Endothelial cell of umbilical vein (primary cell): ENCODE measurements around the gene EREG. TPM values are rescaled to one million over a fixed set of nuclear protein-coding genes. Genes with fewer than 3 reads are reported as not detected.

Source experiments
- BruUV-seq: library from RNA; stranded (reverse); fragments of 400-500 nt; replicated peaks from 2 replicates; lab custom pipeline; 2021; lab: Mats Ljungman, UMichigan
- CTCF ChIA-PET: fragments of 300-600, 350-600 bp; sonication (Branson Sonifier 250); formaldehyde crosslinking; loops from one replicate; lab custom pipeline; 2021; ENCODE audit warnings: antibody characterized with exemption, inconsistent platforms; lab: Charles Lee
- POLR2A ChIA-PET: fragments of 300-600, 350-600 bp; sonication (Branson Sonifier 250); formaldehyde crosslinking; loops from one replicate; lab custom pipeline; 2021; ENCODE audit warnings: antibody characterized with exemption, inconsistent platforms; lab: Charles Lee
- DNase-seq: peaks from one replicate; pipeline ENCODE4 v3.0.0-alpha.2; 2011; ENCODE audit warnings: low read depth, low spot score
- FAIRE-seq: peaks from 2 replicates; lab custom pipeline; 2011; peaks lifted over from hg19 to GRCh38; lab: Jason Lieb, UNC
- H2AFZ ChIP-seq: 2 replicates; pipeline ENCODE4 v1.6.0; 2012; ENCODE audit warnings: low read depth, low read length, control low read depth, inconsistent platforms
- H3K27ac ChIP-seq: 2 replicates; pipeline ENCODE4 v1.5.1; 2011; ENCODE audit warnings: low read depth, mild to moderate bottlenecking, control low read depth, low read length, moderate library complexity; ENCODE audit not compliant: insufficient read depth
- H3K27me3 ChIP-seq, 2 experiments: 2 replicates each; pipeline versions ENCODE4 v1.6.0 to v1.6.1; 2011; ENCODE audit warnings: low read length in 2 of 2, mixed read lengths in 1 of 2; ENCODE audit not compliant: control insufficient read depth in 2 of 2, insufficient read depth in 2 of 2
- H3K36me3 ChIP-seq, 2 experiments: 2 replicates in 1 of 2; 3 replicates in 1 of 2; pipeline ENCODE4 v1.5.1; 2011; ENCODE audit warnings: low read length in 2 of 2, mild to moderate bottlenecking in 1 of 2, moderate library complexity in 1 of 2; ENCODE audit not compliant: control insufficient read depth in 2 of 2, insufficient read depth in 2 of 2; ENCODE audit errors: extremely low read depth in 1 of 2
- H3K4me1 ChIP-seq: 3 replicates; pipeline ENCODE4 v1.5.1; 2011; ENCODE audit warnings: mild to moderate bottlenecking, low read length; ENCODE audit not compliant: control insufficient read depth, insufficient read depth; ENCODE audit errors: extremely low read depth
- H3K4me2 ChIP-seq: 2 replicates; pipeline ENCODE4 v1.6.1; 2011; ENCODE audit warnings: low read length, control low read depth, mixed read lengths; ENCODE audit not compliant: insufficient read depth
- H3K4me3 ChIP-seq, 3 experiments: fragments of 200-600 bp in 1 of 3; sonication (generic), shearing (Covaris generic) in 1 of 3; replicated peaks in 1 of 3; 2 replicates each; pipeline ENCODE4 v1.5.1; 2011 to 2016; ENCODE audit warnings: control low read depth in 3 of 3, low read length in 3 of 3, mild to moderate bottlenecking in 2 of 3, inconsistent platforms in 1 of 3, low read depth in 1 of 3, moderate library complexity in 1 of 3; ENCODE audit not compliant: insufficient read depth in 1 of 3
- H3K79me2 ChIP-seq: 2 replicates; pipeline ENCODE4 v1.6.0; 2012; ENCODE audit warnings: low read length, inconsistent platforms; ENCODE audit not compliant: control insufficient read depth, insufficient read depth
- H3K9ac ChIP-seq: replicated peaks from 2 replicates; pipeline ENCODE3; 2011; ENCODE audit warnings: low read length, control low read depth; ENCODE audit not compliant: insufficient read depth; ENCODE audit errors: extremely low read depth
- H3K9me1 ChIP-seq: replicated peaks from 3 replicates; pipeline ENCODE4 v1.6.0; 2011; ENCODE audit warnings: mild to moderate bottlenecking, low read length; ENCODE audit not compliant: control insufficient read depth, insufficient read depth; ENCODE audit errors: extremely low read depth
- H3K9me3 ChIP-seq: replicated peaks from 2 replicates; pipeline ENCODE4 v1.5.1; 2012; ENCODE audit warnings: low read length, inconsistent platforms; ENCODE audit not compliant: control insufficient read depth, insufficient read depth
- H4K20me1 ChIP-seq: replicated peaks from 2 replicates; pipeline ENCODE3; 2011; ENCODE audit warnings: mild to moderate bottlenecking, low read length; ENCODE audit not compliant: control insufficient read depth, insufficient read depth; ENCODE audit errors: extremely low read depth
- EZH2 ChIP-seq: IDR thresholded peaks from 2 replicates; pipeline ENCODE4 v1.6.1; 2012; ENCODE audit warnings: borderline replicate concordance, low read depth, mild to moderate bottlenecking, moderate library complexity, low read length, inconsistent platforms; ENCODE audit not compliant: severe bottlenecking
- FOS ChIP-seq: IDR thresholded peaks from 2 replicates; pipeline ENCODE4 v1.6.1; 2011; ENCODE audit warnings: mild to moderate bottlenecking, low read length, moderate library complexity, borderline replicate concordance; ENCODE audit not compliant: insufficient read depth
- GATA2 ChIP-seq: IDR thresholded peaks from 2 replicates; pipeline ENCODE4 v1.7.0; 2011; ENCODE audit warnings: low read depth, mild to moderate bottlenecking, moderate library complexity, mixed read lengths, low read length; ENCODE audit not compliant: insufficient read length, insufficient read depth
- JUN ChIP-seq: IDR thresholded peaks from 2 replicates; pipeline ENCODE4 v1.6.1; 2011; ENCODE audit warnings: borderline replicate concordance, low read depth; ENCODE audit not compliant: insufficient read length, insufficient read depth
- MYC ChIP-seq: IDR thresholded peaks from one replicate; pipeline ENCODE4 v1.6.1; 2011; ENCODE audit warnings: mild to moderate bottlenecking, low read depth, low read length
- POLR2A ChIP-seq: IDR thresholded peaks from 2 replicates; pipeline ENCODE4 v1.6.1; 2012; ENCODE audit warnings: low read depth, mild to moderate bottlenecking, control low read depth, low read length
- POLR2AphosphoS5 ChIP-seq: IDR thresholded peaks from 2 replicates; pipeline ENCODE4 v1.6.1; 2012; ENCODE audit warnings: low read depth, mild to moderate bottlenecking, control low read depth, low read length, moderate library complexity; ENCODE audit not compliant: insufficient read depth
- dilution Hi-C: fragments of 300-500 bp; cut with MboI; formaldehyde crosslinking; loops from one replicate; pipeline ENCODE4 v1.15.0; 2019; ENCODE audit warnings: low sequenced_read_pairs; ENCODE audit not compliant: extremely low pct_ligation_motif_present
- intact Hi-C: fragments of 100-400 bp; cut with micrococcal nuclease; formaldehyde crosslinking; loops from one replicate; pipeline ENCODE4 v1.10.0; 2022
- polyA plus RNA-seq, 4 experiments: library from polyadenylated mRNA; depleted of rRNA in 3 of 4; stranded (reverse) in 3 of 4; unstranded in 1 of 4; fragments of >200 nt; gene quantifications; 2 replicates each; pipeline versions ENCODE4 v1.2.1 to v1.2.3, GENCODE V29; 2011 to 2012; ENCODE audit warnings: missing spikeins in 1 of 4
- total RNA-seq: library from RNA; stranded (reverse); gene quantifications from 2 replicates; pipeline ENCODE4 v1.2.3, GENCODE V29; 2021
- TF ChIP-seq, protein P1 (sequence below): IDR thresholded peaks from 2 replicates; pipeline ENCODE4 v1.6.1; 2011; ENCODE audit not compliant: insufficient read depth, insufficient read length
- TF ChIP-seq, protein P2 (sequence below), 2 donors: IDR thresholded peaks; 1 replicate in 1 of 2; 2 replicates in 1 of 2; pipeline ENCODE4 v1.5.1; 2011; ENCODE audit warnings: low read length in 2 of 2, mild to moderate bottlenecking in 2 of 2, moderate library complexity in 2 of 2, control low read depth in 1 of 2, inconsistent platforms in 1 of 2, low read depth in 1 of 2; ENCODE audit not compliant: insufficient read depth in 1 of 2; ENCODE audit errors: extremely low read depth in 1 of 2

Gene EREG
- total and polyA plus RNA-seq, 2 donors (not counting 3 experiments of a cell fraction or from before 2014, with no cell fraction given), result not detected

DNA sequence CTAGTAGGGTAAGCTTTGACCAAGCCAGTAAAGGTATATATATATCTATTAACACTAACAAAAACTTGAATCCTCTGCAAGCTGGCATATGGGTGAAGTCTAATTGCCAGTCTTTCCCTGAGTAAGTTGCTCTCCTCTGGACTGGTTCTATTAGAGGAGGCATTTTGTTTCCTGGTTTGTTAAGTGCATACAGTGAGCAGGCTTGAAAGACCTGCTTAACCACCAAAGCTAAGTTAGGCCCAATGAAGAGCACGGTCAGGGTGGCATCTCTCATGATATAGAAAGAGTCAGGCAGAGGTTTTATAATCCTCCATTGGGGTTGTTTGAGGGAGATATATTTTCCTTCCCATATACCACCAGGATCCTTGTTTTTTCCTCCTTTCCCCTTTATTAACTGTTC is 70.4 kb downstream of the EREG start:
- H3K36me3 ChIP-seq, result no peaks in the 10 kb centered on the region
- H4K20me1 ChIP-seq, result no peaks in the 10 kb centered on the region
- no peaks in the 10 kb centered on the region for H3K9me1 ChIP-seq
- CTCF ChIA-PET, result interaction anchor here (0.6 to 1.7 kb wide), 3 partner anchors 9 to 83 kb away, joined by 3 to 9 read pairs (median 3); partner anchors contain the start of gene AREG
- no peaks in the 10 kb centered on the region for H3K9me3 ChIP-seq
- no peak overlapping the region for H3K4me2 ChIP-seq
- H3K27ac ChIP-seq, result no peak overlapping the region
- H2AFZ ChIP-seq, result no peak overlapping the region
- FAIRE-seq (no peak), DNase-seq (no peak)
- no peaks in the 10 kb centered on the region for H3K27me3 ChIP-seq
- no peak overlapping the region for H3K4me3 ChIP-seq
- no TSS peak for BruUV-seq
- TF ChIP-seq GATA2 (no peak), FOS (no peak), JUN (no peak), MYC (no peak), POLR2A (no peak), POLR2AphosphoS5 (no peak), EZH2 (no peak)
- TF ChIP-seq, protein P1, sequence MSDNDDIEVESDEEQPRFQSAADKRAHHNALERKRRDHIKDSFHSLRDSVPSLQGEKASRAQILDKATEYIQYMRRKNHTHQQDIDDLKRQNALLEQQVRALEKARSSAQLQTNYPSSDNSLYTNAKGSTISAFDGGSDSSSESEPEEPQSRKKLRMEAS, result no peak
- TF ChIP-seq, protein P2, sequence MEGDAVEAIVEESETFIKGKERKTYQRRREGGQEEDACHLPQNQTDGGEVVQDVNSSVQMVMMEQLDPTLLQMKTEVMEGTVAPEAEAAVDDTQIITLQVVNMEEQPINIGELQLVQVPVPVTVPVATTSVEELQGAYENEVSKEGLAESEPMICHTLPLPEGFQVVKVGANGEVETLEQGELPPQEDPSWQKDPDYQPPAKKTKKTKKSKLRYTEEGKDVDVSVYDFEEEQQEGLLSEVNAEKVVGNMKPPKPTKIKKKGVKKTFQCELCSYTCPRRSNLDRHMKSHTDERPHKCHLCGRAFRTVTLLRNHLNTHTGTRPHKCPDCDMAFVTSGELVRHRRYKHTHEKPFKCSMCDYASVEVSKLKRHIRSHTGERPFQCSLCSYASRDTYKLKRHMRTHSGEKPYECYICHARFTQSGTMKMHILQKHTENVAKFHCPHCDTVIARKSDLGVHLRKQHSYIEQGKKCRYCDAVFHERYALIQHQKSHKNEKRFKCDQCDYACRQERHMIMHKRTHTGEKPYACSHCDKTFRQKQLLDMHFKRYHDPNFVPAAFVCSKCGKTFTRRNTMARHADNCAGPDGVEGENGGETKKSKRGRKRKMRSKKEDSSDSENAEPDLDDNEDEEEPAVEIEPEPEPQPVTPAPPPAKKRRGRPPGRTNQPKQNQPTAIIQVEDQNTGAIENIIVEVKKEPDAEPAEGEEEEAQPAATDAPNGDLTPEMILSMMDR (IDR thresholded peaks at IDR 0.05; ENCODE audit: extremely low read depth in 1 of 2, insufficient read depth in 1 of 2, low read depth in 1 of 2, low read length in 2 of 2), result no peak
- H3K79me2 ChIP-seq, result no peaks in the 10 kb centered on the region
- H3K9ac ChIP-seq, result no peak overlapping the region
- dilution Hi-C loops (no loop called here), intact Hi-C loops (no loop called here)
- peaks cover 12% of the 10 kb centered on the region for H3K4me1 ChIP-seq
- POLR2A ChIA-PET, result interaction anchor here (0.9 kb wide), 1 partner anchor 20 kb away, joined by 3 read pairs; no protein-coding TSS in a partner anchor
